ENCODE measurements around the gene GHRL. TPM values are rescaled to one million over a fixed set of nuclear protein-coding genes. Genes with fewer than 3 reads are reported as not detected.
A peak's percentile ranks its signal among the peaks of the same experiment; 100 is the strongest.

GHRL gene, protein sequence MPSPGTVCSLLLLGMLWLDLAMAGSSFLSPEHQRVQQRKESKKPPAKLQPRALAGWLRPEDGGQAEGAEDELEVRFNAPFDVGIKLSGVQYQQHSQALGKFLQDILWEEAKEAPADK
- not detected for total RNA-seq (2021; ENCODE audit: unreplicated experiment)
- polyA plus RNA-seq (2012; ENCODE audit: insufficient read length), result 0.69 TPM
- Bru-seq, nascent RNA, result percentile 12 among the genes with signal in this experiment
- not detected for BruChase-seq, experiment 1, labeled RNA remaining after a 2-hour chase
- percentile 15 among the genes with signal in this experiment for BruChase-seq, experiment 2, labeled RNA remaining after a 6-hour chase
- long read RNA-seq, partial matches to known transcripts, result 0 of 8 reads
- long read RNA-seq, other reads (novel, unspliced or antisense), result 8 of 8 reads

DNA sequence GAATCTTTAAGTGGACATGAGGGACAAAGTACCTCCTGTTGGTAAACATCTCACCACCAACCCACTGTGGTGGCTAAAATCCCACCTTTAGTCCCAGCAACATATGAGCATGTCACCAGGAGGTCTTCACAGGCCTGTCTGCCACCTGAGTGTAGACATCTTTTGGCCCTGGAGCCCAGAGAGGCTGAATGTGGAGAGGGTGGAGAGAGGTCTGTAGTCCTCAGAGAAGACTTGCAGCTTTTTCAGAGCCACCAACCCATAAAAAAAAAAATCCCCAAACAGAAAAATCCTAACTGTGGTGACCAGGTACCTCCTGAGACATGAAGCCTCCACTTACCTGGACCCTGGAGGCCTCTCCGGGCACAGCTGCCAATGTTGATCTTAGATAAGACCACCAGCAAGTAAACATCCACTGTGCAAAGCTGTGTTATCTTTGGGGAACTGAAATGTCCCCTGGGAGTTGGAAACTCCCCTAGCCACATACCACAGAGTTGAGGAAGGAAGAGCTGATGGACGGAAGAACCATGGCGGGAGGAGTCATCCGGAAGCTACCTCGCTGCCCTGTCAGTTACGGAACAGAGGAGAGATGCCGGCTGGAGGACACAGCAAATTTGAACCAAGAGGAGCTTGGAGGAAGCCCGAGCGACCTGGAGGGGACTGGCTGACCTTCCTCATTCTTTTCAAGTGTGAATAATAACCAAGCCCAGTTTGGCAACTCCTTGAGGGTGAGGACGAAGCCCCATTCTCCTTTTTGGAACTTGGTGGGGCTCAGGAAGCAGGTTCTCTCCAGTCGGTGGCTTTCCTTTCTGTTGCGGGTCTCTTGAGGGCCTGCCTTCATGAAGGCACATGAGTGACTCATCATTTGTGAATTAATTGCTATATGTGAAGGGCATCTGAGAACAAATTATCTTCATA is at the start of gene GHRL:
TSS of gene GHRL (minus strand) at position 443 of the 915 bp plus-strand sequence. CDS start 2,767 bp downstream, outside the sequence.
- no peak for TF ChIP-seq POLR2AphosphoS5 (IDR thresholded peaks at IDR 0.05; ENCODE audit: low read depth, low read length)
- TF ChIP-seq TCF7L2 (IDR thresholded peaks at IDR 0.05; ENCODE audit: low read depth, low read length), result no peak
- TF ChIP-seq, protein P1, sequence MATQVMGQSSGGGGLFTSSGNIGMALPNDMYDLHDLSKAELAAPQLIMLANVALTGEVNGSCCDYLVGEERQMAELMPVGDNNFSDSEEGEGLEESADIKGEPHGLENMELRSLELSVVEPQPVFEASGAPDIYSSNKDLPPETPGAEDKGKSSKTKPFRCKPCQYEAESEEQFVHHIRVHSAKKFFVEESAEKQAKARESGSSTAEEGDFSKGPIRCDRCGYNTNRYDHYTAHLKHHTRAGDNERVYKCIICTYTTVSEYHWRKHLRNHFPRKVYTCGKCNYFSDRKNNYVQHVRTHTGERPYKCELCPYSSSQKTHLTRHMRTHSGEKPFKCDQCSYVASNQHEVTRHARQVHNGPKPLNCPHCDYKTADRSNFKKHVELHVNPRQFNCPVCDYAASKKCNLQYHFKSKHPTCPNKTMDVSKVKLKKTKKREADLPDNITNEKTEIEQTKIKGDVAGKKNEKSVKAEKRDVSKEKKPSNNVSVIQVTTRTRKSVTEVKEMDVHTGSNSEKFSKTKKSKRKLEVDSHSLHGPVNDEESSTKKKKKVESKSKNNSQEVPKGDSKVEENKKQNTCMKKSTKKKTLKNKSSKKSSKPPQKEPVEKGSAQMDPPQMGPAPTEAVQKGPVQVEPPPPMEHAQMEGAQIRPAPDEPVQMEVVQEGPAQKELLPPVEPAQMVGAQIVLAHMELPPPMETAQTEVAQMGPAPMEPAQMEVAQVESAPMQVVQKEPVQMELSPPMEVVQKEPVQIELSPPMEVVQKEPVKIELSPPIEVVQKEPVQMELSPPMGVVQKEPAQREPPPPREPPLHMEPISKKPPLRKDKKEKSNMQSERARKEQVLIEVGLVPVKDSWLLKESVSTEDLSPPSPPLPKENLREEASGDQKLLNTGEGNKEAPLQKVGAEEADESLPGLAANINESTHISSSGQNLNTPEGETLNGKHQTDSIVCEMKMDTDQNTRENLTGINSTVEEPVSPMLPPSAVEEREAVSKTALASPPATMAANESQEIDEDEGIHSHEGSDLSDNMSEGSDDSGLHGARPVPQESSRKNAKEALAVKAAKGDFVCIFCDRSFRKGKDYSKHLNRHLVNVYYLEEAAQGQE (IDR thresholded peaks at IDR 0.05; ENCODE audit: insufficient read depth in 1 of 2, low read depth in 2 of 2, low read length in 1 of 2), result no peak
- intact Hi-C loops (cut with micrococcal nuclease; ENCODE audit: unreplicated experiment), result no loop called here
- Histone ChIP-seq H3K36me3 (ENCODE audit: control insufficient read depth, insufficient read depth, low read length) (no peaks in the 10 kb centered on the region; the same call in 1 of the 2 replicates), H3K4me3 (ENCODE audit: low read depth in 2 of 2, low read length in 2 of 2) (no peak within 1 kb of the TSS), H3K4me1 (ENCODE audit: control insufficient read depth, insufficient read depth, low read length) (no peaks in the 10 kb centered on the region), H3K9me3 (ENCODE audit: control insufficient read depth, insufficient read depth, low read depth, low read length) (no peaks in the 10 kb centered on the region), H3K27ac (ENCODE audit: low read length) (no peak within 1 kb of the TSS), H3K27me3 (ENCODE audit: control insufficient read depth, insufficient read depth, low read length) (no peaks in the 10 kb centered on the region)
- ATAC-seq (no peak), DNase-seq (ENCODE audit: low read depth, low spot score) (no peak)
- BruUV-seq (replicated peaks), result no TSS peak
- POLR2A ChIA-PET, result no interaction called here
- CTCF ChIA-PET, result no interaction called here
- in situ Hi-C loops (cut with HindIII; ENCODE audit: low pct_unique_long_range_greater_than_20kb, low sequenced_read_pairs), result no loop called here

DNA sequence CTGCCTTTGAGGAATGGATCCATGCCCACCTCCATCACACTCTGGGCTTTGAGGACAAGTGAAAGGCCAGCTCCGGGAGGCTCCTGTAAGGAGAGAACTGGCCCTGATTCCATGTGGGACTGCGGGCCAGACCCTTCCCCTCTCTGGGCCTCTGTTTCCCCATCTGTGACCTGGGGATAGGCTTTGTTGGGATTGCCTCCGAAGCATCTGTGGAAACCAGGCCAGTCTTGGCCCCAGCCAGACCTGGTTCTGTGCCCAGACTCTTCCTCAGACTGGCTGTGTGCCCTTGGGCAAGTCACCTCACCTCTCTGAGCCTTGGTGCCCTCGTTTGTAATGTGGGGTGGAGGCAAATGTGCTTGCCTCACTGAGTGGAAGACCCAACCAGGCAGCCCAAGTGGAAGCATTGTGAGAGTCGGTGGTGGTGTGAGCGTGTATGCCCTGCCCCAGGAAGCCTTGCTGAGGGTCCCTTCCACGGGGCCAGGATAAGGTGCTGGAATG is 49.2 kb upstream of the GHRL start:
- Histone ChIP-seq H3K4me1 (ENCODE audit: control insufficient read depth, insufficient read depth, low read length) (no peaks in the 10 kb centered on the region), H3K4me3 (ENCODE audit: low read depth in 2 of 2, low read length in 2 of 2) (no peak overlapping the region), H3K36me3 (ENCODE audit: control insufficient read depth, insufficient read depth, low read length) (no peaks in the 10 kb centered on the region), H3K27me3 (ENCODE audit: control insufficient read depth, insufficient read depth, low read length) (no peaks in the 10 kb centered on the region), H3K9me3 (ENCODE audit: control insufficient read depth, insufficient read depth, low read depth, low read length) (no peaks in the 10 kb centered on the region), H3K27ac (ENCODE audit: low read length) (no peak overlapping the region)
- DNase-seq (ENCODE audit: low read depth, low spot score), result no peak
- TF ChIP-seq SIN3A (IDR thresholded peaks at IDR 0.05; ENCODE audit: borderline replicate concordance, insufficient read depth, low read depth, low read length), result no peak
- TF ChIP-seq TCF7L2 (IDR thresholded peaks at IDR 0.05; ENCODE audit: low read depth, low read length), result no peak
- no peak for TF ChIP-seq POLR2AphosphoS5 (IDR thresholded peaks at IDR 0.05; ENCODE audit: low read depth, low read length)
- TF ChIP-seq, protein P1 (IDR thresholded peaks at IDR 0.05; ENCODE audit: insufficient read depth in 1 of 2, low read depth in 2 of 2, low read length in 1 of 2), result no peak
- TF ChIP-seq, protein P2, sequence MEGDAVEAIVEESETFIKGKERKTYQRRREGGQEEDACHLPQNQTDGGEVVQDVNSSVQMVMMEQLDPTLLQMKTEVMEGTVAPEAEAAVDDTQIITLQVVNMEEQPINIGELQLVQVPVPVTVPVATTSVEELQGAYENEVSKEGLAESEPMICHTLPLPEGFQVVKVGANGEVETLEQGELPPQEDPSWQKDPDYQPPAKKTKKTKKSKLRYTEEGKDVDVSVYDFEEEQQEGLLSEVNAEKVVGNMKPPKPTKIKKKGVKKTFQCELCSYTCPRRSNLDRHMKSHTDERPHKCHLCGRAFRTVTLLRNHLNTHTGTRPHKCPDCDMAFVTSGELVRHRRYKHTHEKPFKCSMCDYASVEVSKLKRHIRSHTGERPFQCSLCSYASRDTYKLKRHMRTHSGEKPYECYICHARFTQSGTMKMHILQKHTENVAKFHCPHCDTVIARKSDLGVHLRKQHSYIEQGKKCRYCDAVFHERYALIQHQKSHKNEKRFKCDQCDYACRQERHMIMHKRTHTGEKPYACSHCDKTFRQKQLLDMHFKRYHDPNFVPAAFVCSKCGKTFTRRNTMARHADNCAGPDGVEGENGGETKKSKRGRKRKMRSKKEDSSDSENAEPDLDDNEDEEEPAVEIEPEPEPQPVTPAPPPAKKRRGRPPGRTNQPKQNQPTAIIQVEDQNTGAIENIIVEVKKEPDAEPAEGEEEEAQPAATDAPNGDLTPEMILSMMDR (IDR thresholded peaks at IDR 0.05), result no peak
- in situ Hi-C loops (cut with HindIII; ENCODE audit: low pct_unique_long_range_greater_than_20kb, low sequenced_read_pairs) (no loop called here), intact Hi-C loops (cut with micrococcal nuclease; ENCODE audit: unreplicated experiment) (no loop called here)
- ChIA-PET CTCF (no interaction called here), POLR2A (no interaction called here)
- BruUV-seq (replicated peaks), result no TSS peak
- ATAC-seq, result no peak

Measured in Panc1 (cell line).